GM12865 (cell line): ENCODE results near the gene PXYLP1.

Experiments used
- DNase-seq: peaks from one replicate; pipeline ENCODE4 v3.0.0; 2010; ENCODE audit warnings: low read depth
- H3K4me3 ChIP-seq: 2 replicates; pipeline ENCODE4 v1.5.1; 2011; ENCODE audit warnings: mild to moderate bottlenecking, low read depth, low read length, control low read depth
- CTCF ChIP-seq: IDR thresholded peaks from 2 replicates; pipeline ENCODE4 v1.5.1; 2011; ENCODE audit warnings: low read length, control low read depth, low read depth, inconsistent platforms; ENCODE audit not compliant: insufficient read depth; ENCODE audit errors: missing control alignments

Gene PXYLP1

GRCh38 chr3:141227216-141227615 is 4.4 kb upstream of the PXYLP1 start:
- H3K4me3 ChIP-seq: no peak overlapping the region
- no peak for DNase-seq
- no peak for TF ChIP-seq CTCF

DNA sequence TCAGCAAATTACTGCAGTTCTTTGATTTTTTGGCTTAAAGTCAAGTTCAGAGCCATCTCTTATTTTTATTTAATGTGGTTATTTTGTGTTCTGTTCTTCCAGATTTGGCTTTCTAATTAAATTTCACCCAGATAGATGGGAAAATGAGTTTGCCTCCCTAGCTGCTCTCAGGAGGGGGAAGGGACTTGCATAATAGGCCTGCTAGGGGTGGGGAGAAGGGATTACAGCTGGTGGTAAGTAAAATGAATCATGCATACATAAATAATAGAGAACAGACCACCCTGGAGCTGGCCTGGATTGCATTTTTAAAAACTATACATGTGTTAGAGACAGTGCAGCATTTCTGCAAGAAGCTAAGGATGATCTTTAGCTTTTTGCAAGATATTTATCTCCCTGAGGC is 3.9 kb upstream of the PXYLP1 start:
- no peak overlapping the region for H3K4me3 ChIP-seq
- no peak for TF ChIP-seq CTCF
- DNase-seq: no peak

GRCh38 chr3:141228395-141228794 is 3.2 kb upstream of the PXYLP1 start:
- H3K4me3 ChIP-seq: no peak overlapping the region
- no peak for TF ChIP-seq CTCF
- DNase-seq: no peak

GRCh38 chr3:141229132-141229531 is 2.5 kb upstream of the PXYLP1 start:
- DNase-seq: no peak
- TF ChIP-seq CTCF: no peak
- H3K4me3 ChIP-seq: no peak overlapping the region

- H3K4me3 ChIP-seq: no peak overlapping the region
- no peak for DNase-seq
- no peak for TF ChIP-seq CTCF
Measured at GRCh38 chr3:141230293-141230692, 1.3 kb upstream of the PXYLP1 start.

DNA sequence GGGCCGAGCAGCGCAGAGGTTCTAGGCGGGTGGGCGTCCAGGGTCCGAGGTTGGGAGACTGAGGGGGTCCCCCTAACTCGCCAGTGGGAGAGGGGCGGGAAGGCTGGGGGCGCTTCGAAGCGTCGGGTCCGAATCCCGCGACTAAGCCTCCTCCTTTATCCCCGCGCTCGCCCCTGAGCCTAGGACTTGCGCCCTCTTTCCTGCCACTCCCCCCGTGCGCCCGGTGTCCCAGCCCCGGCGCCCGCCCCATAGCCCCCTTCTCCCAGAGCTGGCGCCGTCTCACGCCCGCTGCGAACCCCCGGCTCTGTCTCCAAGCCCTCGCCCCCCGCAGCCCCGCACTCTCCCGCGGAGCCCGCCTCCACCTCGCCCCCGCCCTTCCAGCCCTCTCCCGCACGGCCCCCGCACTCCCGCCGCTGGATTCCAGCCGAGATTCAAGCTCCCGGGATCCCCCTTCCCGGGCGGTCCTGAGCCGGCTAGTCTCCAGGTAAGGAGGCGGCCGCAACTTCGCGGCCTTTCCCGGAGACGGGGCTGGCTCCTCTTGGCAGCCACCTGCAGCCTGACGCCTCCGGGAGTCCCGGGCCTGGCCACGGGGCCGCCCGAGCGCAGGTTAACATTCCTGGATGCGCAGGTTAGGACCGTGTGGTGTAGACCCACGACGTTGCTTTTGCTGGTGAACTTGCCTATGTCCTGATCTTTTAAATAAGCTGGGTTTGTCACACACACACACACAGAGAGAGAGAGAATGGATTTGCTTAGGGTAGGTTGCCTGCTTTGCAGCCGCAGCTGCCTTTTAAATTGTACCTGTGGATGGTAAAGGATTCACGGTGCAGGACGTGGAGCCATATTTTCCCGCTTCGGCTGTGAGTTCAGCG is 563 bp downstream of the PXYLP1 start:
- no peak for TF ChIP-seq CTCF
- DNase-seq: peak; percentile 20

GRCh38 chr3:141233457-141234161 is 2.0 kb downstream of the PXYLP1 start:
- no peak for DNase-seq
- no peak overlapping the region for H3K4me3 ChIP-seq
- TF ChIP-seq CTCF: no peak

More for the DNA sequence above, 563 bp downstream of the PXYLP1 start:
- H3K4me3 ChIP-seq: peak overlapping the region; percentile 55
